Suprapubic skin (tissue), 4 donors: ENCODE data around the gene TACR1.

Source experiments
- EP300 ChIP-seq: sonication (generic); formaldehyde crosslinking; IDR thresholded peaks from one replicate; pipeline ENCODE4 v1.6.1; 2017; ENCODE audit warnings: antibody characterized with exemption
- POLR2A ChIP-seq, 2 donors: fragments of 450-650 bp; IDR thresholded peaks; one replicate each; pipeline ENCODE4 v1.6.1; 2017; ENCODE audit warnings: antibody characterized with exemption in 2 of 2, mild to moderate bottlenecking in 2 of 2, moderate library complexity in 2 of 2
- POLR2AphosphoS5 ChIP-seq, 3 donors: sonication (generic); formaldehyde crosslinking; IDR thresholded peaks; one replicate each; pipeline ENCODE4 v1.6.1; 2017; ENCODE audit warnings: antibody characterized with exemption in 3 of 3
- TF ChIP-seq, protein P1 (sequence below), 2 donors: fragments of 200-600 bp in 1 of 2; fragments of 450-650 bp in 1 of 2; sonication (generic) in 1 of 2; IDR thresholded peaks; one replicate each; pipeline ENCODE4 v1.5.1; 2016 to 2019; ENCODE audit warnings: antibody characterized with exemption in 2 of 2, mild to moderate bottlenecking in 1 of 2, moderate library complexity in 1 of 2

DNA sequence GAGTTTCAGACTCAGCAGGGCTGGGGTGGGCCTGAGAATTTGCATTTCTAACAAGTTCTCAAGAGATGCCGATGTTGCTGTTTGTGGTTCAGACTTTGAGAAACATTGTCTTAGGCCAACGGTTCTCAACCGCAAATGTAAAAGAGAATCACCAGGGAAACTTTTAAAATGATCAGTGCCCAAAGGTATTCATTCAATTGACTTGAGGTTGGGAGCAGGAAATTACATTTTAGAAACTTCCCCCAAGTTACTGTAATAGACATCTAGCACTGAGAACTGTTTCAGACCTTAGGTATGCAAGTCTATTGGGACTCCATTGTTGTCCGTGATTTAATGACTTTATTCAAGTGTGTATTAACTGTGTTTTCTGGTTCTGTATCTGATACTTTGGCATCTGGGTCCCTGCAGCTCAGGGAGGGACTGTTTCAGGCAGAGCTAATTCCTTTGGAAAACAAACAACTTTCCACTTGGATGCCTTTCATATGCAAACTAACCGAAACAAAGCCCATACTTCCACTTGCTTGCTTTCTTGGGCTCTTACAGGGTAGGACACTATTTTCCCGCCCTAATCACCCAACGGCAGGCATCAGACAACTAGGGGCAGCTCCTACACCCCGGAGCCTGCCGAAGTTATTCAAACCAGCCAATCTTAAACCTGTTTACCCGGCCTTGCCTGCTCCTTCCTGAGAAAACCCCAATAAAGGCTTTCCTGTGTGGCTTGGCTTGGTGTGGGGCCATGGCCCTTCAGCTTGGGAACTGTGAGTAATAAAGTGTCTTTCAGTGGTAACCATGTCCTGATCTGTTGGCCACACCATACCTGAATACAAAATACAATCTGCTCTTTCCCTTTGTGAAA lies 143.3 kb downstream of the TACR1 start:
- TF ChIP-seq, protein P1, sequence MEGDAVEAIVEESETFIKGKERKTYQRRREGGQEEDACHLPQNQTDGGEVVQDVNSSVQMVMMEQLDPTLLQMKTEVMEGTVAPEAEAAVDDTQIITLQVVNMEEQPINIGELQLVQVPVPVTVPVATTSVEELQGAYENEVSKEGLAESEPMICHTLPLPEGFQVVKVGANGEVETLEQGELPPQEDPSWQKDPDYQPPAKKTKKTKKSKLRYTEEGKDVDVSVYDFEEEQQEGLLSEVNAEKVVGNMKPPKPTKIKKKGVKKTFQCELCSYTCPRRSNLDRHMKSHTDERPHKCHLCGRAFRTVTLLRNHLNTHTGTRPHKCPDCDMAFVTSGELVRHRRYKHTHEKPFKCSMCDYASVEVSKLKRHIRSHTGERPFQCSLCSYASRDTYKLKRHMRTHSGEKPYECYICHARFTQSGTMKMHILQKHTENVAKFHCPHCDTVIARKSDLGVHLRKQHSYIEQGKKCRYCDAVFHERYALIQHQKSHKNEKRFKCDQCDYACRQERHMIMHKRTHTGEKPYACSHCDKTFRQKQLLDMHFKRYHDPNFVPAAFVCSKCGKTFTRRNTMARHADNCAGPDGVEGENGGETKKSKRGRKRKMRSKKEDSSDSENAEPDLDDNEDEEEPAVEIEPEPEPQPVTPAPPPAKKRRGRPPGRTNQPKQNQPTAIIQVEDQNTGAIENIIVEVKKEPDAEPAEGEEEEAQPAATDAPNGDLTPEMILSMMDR (IDR thresholded peaks at IDR 0.05), result no peak
- TF ChIP-seq EP300, result no peak
- no peak for TF ChIP-seq POLR2A (IDR thresholded peaks at IDR 0.05)
- TF ChIP-seq POLR2AphosphoS5 (IDR thresholded peaks at IDR 0.05), result no peak
